Measurements from ENCODE around the gene SLC22A12.

DNA sequence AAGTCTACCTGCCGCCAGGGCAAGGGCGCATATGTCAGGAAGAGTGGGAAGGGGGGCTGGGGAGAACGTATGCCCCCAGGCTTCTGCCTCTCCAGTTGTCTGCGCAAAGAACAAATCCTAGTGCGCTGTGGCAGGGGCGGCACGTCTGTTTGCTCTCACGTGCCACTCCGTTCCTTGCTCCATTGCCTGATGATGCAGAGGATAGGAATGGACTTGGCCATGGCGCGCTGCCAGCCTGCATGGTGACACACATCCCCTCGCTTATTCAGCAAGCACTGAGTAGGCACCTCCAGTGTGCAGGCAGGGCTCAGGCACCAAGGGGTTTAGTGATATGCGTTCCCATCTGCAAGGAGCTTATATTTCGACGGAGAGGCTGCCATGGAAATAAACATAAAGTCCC, 45.4 kb upstream of the SLC22A12 start:
- TF ChIP-seq CTCF (IDR thresholded peaks at IDR 0.05; ENCODE audit: control extremely low read depth in 1 of 3, insufficient read depth in 1 of 3, low read depth in 1 of 3, low read length in 3 of 3) (no peak), EZH2 (IDR thresholded peaks at IDR 0.05; ENCODE audit: low read depth, low read length, severe bottlenecking) (no peak), POLR2A (IDR thresholded peaks at IDR 0.05; ENCODE audit: control extremely low read depth in 1 of 2, low read depth in 2 of 2, low read length in 2 of 2) (no peak)

All from H1 (cell line).